ENCODE data around the gene TMEM131L.
"Not testable (repeated sequence)": the region's sequence is repeated elsewhere in the genome, so short reads cannot be mapped to it uniquely, and the experiment has no call there.

Gene TMEM131L

GRCh38 chr4:153434190-153434589 lies 32.0 kb upstream of the TMEM131L start:
- Mint-ChIP-seq H3K27ac (peak overlapping the region; percentile 94), H3K4me1 (ENCODE audit: low read depth) (peaks cover 52% of the 10 kb centered on the region)

GRCh38 chr4:153438916-153439756 lies 27.0 kb upstream of the TMEM131L start:
- Mint-ChIP-seq H3K4me3 (peak overlapping the region; percentile 76), H3K9me3 (no peaks in the 10 kb centered on the region), H3K27ac (peak overlapping the region; percentile 88), H3K36me3 (ENCODE audit: low read depth) (no peaks in the 10 kb centered on the region), H3K4me1 (ENCODE audit: low read depth) (peaks cover 30% of the 10 kb centered on the region), H3K27me3 (ENCODE audit: low read depth) (no peaks in the 10 kb centered on the region)
- no peak for DNase-seq (ENCODE audit: low spot score)

More at GRCh38 chr4:153434190-153434589, 32.0 kb upstream of the TMEM131L start:
- Mint-ChIP-seq H3K27me3 (ENCODE audit: low read depth) (no peaks in the 10 kb centered on the region), H3K36me3 (ENCODE audit: low read depth) (peaks cover 3% of the 10 kb centered on the region), H3K4me3 (peak overlapping the region; percentile 88), H3K9me3 (no peaks in the 10 kb centered on the region)
- DNase-seq (ENCODE audit: low spot score), result no peak

GRCh38 chr4:153439831-153440230 lies 26.3 kb upstream of the TMEM131L start:
- H3K4me3 Mint-ChIP-seq, result peak overlapping the region; percentile 76
- H3K4me1 Mint-ChIP-seq (ENCODE audit: low read depth), result peaks cover 25% of the 10 kb centered on the region
- H3K9me3 Mint-ChIP-seq, result no peaks in the 10 kb centered on the region
- no peaks in the 10 kb centered on the region for H3K27me3 Mint-ChIP-seq (ENCODE audit: low read depth)
- no peak for DNase-seq (ENCODE audit: low spot score)
- no peaks in the 10 kb centered on the region for H3K36me3 Mint-ChIP-seq (ENCODE audit: low read depth)
- no peak overlapping the region for H3K27ac Mint-ChIP-seq

GRCh38 chr4:153440475-153440874 lies 25.7 kb upstream of the TMEM131L start:
- no peaks in the 10 kb centered on the region for H3K9me3 Mint-ChIP-seq
- H3K4me3 Mint-ChIP-seq, result no peak overlapping the region
- H3K27me3 Mint-ChIP-seq (ENCODE audit: low read depth), result no peaks in the 10 kb centered on the region
- H3K27ac Mint-ChIP-seq, result no peak overlapping the region
- H3K4me1 Mint-ChIP-seq (ENCODE audit: low read depth), result peaks cover 25% of the 10 kb centered on the region
- no peak for DNase-seq (ENCODE audit: low spot score)
- H3K36me3 Mint-ChIP-seq (ENCODE audit: low read depth), result no peaks in the 10 kb centered on the region

GRCh38 chr4:153447175-153447905 lies 18.8 kb upstream of the TMEM131L start:
- Mint-ChIP-seq H3K4me3 (no peak overlapping the region), H3K27ac (no peak overlapping the region), H3K9me3 (no peaks in the 10 kb centered on the region), H3K36me3 (ENCODE audit: low read depth) (peaks cover 2% of the 10 kb centered on the region), H3K27me3 (ENCODE audit: low read depth) (no peaks in the 10 kb centered on the region), H3K4me1 (ENCODE audit: low read depth) (peaks cover 26% of the 10 kb centered on the region)
- DNase-seq (ENCODE audit: low spot score), result no peak

- Mint-ChIP-seq H3K27ac (no peak overlapping the region), H3K27me3 (ENCODE audit: low read depth) (no peaks in the 10 kb centered on the region), H3K36me3 (ENCODE audit: low read depth) (peaks cover 2% of the 10 kb centered on the region), H3K9me3 (no peaks in the 10 kb centered on the region), H3K4me1 (ENCODE audit: low read depth) (peaks cover 25% of the 10 kb centered on the region), H3K4me3 (no peak overlapping the region)
- no peak for DNase-seq (ENCODE audit: low spot score)
Measured at GRCh38 chr4:153448003-153448731, 18.0 kb upstream of the TMEM131L start.

GRCh38 chr4:153449338-153449737 lies 16.8 kb upstream of the TMEM131L start:
- no peaks in the 10 kb centered on the region for H3K9me3 Mint-ChIP-seq
- H3K27me3 Mint-ChIP-seq (ENCODE audit: low read depth), result no peaks in the 10 kb centered on the region
- peak overlapping the region; percentile 83 for H3K27ac Mint-ChIP-seq
- peak overlapping the region; percentile 18 for H3K4me3 Mint-ChIP-seq
- peaks cover 23% of the 10 kb centered on the region for H3K4me1 Mint-ChIP-seq (ENCODE audit: low read depth)
- DNase-seq (ENCODE audit: low spot score), result no peak
- peaks cover 2% of the 10 kb centered on the region for H3K36me3 Mint-ChIP-seq (ENCODE audit: low read depth)

GRCh38 chr4:153450544-153450917 lies 15.6 kb upstream of the TMEM131L start:
- Mint-ChIP-seq H3K4me1 (ENCODE audit: low read depth) (peaks cover 23% of the 10 kb centered on the region), H3K27ac (peak overlapping the region; percentile 83), H3K4me3 (peak overlapping the region; percentile 60), H3K9me3 (no peaks in the 10 kb centered on the region), H3K27me3 (ENCODE audit: low read depth) (no peaks in the 10 kb centered on the region), H3K36me3 (ENCODE audit: low read depth) (peaks cover 2% of the 10 kb centered on the region)
- no peak for DNase-seq (ENCODE audit: low spot score)

- DNase-seq (ENCODE audit: low spot score); H3K27me3 Mint-ChIP-seq (ENCODE audit: low read depth); H3K9me3 Mint-ChIP-seq; H3K27ac Mint-ChIP-seq; H3K36me3 Mint-ChIP-seq (ENCODE audit: low read depth); H3K4me3 Mint-ChIP-seq: not testable (repeated sequence)
- peaks cover 23% of the 10 kb centered on the region for H3K4me1 Mint-ChIP-seq (ENCODE audit: low read depth)
Measured at GRCh38 chr4:153451145-153451544, 15.0 kb upstream of the TMEM131L start.

- Mint-ChIP-seq H3K27me3 (ENCODE audit: low read depth) (no peaks in the 10 kb centered on the region), H3K9me3 (no peaks in the 10 kb centered on the region), H3K36me3 (ENCODE audit: low read depth) (peaks cover 2% of the 10 kb centered on the region), H3K4me1 (ENCODE audit: low read depth) (peaks cover 23% of the 10 kb centered on the region), H3K27ac (no peak overlapping the region), H3K4me3 (no peak overlapping the region)
- DNase-seq (ENCODE audit: low spot score), result no peak
Measured at GRCh38 chr4:153451911-153452657, 14.1 kb upstream of the TMEM131L start.

GRCh38 chr4:153452658-153453378 lies 13.3 kb upstream of the TMEM131L start:
- Mint-ChIP-seq H3K27me3 (ENCODE audit: low read depth) (no peaks in the 10 kb centered on the region), H3K9me3 (no peaks in the 10 kb centered on the region), H3K4me3 (no peak overlapping the region), H3K27ac (no peak overlapping the region), H3K36me3 (ENCODE audit: low read depth) (peaks cover 2% of the 10 kb centered on the region), H3K4me1 (ENCODE audit: low read depth) (peaks cover 23% of the 10 kb centered on the region)
- DNase-seq (ENCODE audit: low spot score), result no peak

- H3K36me3 Mint-ChIP-seq (ENCODE audit: low read depth), result peaks cover 2% of the 10 kb centered on the region
- DNase-seq (ENCODE audit: low spot score), result no peak
- H3K27me3 Mint-ChIP-seq (ENCODE audit: low read depth), result no peaks in the 10 kb centered on the region
- no peak overlapping the region for H3K4me3 Mint-ChIP-seq
- H3K4me1 Mint-ChIP-seq (ENCODE audit: low read depth), result peaks cover 22% of the 10 kb centered on the region
- no peak overlapping the region for H3K27ac Mint-ChIP-seq
- no peaks in the 10 kb centered on the region for H3K9me3 Mint-ChIP-seq
Measured at GRCh38 chr4:153453402-153453801, 12.8 kb upstream of the TMEM131L start.

GRCh38 chr4:153458969-153459368 lies 7.2 kb upstream of the TMEM131L start:
- no peak overlapping the region for H3K27ac Mint-ChIP-seq
- no peak for DNase-seq (ENCODE audit: low spot score)
- H3K36me3 Mint-ChIP-seq (ENCODE audit: low read depth), result no peaks in the 10 kb centered on the region
- no peaks in the 10 kb centered on the region for H3K27me3 Mint-ChIP-seq (ENCODE audit: low read depth)
- H3K9me3 Mint-ChIP-seq, result no peaks in the 10 kb centered on the region
- H3K4me1 Mint-ChIP-seq (ENCODE audit: low read depth), result peaks cover 6% of the 10 kb centered on the region
- no peak overlapping the region for H3K4me3 Mint-ChIP-seq

Measured in T-helper 2 cell treated with Interferon-gamma antibody and Interleukin-4, amounts not matched to agents 5 μg/mL and 100 μg/mL, for 36 hours (primary cell).